Stomach smooth muscle (tissue), 2 donors: ENCODE results near the gene LSS.
"Not testable (repeated sequence)": the region's sequence is repeated elsewhere in the genome, so short reads cannot be mapped to it uniquely, and the experiment has no call there.

ENCODE experiments used
- H3K27ac ChIP-seq: one replicate; pipeline ENCODE4 v1.7.0; 2013; ENCODE audit warnings: mild to moderate bottlenecking, low read length, inconsistent platforms
- H3K27me3 ChIP-seq, 2 donors: one replicate each; pipeline ENCODE4 v1.7.0; 2013; ENCODE audit warnings: low read length in 2 of 2; ENCODE audit not compliant: insufficient read depth in 2 of 2, control insufficient read depth in 1 of 2
- H3K36me3 ChIP-seq, 2 donors: one replicate each; pipeline ENCODE4 v1.7.0; 2013; ENCODE audit warnings: low read length in 2 of 2; ENCODE audit not compliant: control insufficient read depth in 2 of 2, insufficient read depth in 2 of 2
- H3K4me1 ChIP-seq: one replicate; pipeline ENCODE4 v1.7.0; 2013; ENCODE audit warnings: low read length; ENCODE audit not compliant: control insufficient read depth, insufficient read depth
- H3K4me3 ChIP-seq, 2 donors: one replicate each; pipeline ENCODE4 v1.7.0; 2013; ENCODE audit warnings: low read length in 2 of 2
- H3K9ac ChIP-seq, 2 donors: one replicate each; pipeline ENCODE4 v1.7.0; 2013; ENCODE audit warnings: low read length in 2 of 2, mild to moderate bottlenecking in 1 of 2
- H3K9me3 ChIP-seq, 2 donors: one replicate each; pipeline ENCODE4 v1.7.0; 2013; ENCODE audit warnings: low read length in 2 of 2; ENCODE audit not compliant: control insufficient read depth in 2 of 2
- donor health status: healthy.
- donor health status: Pancreatic carcinoma.

Gene LSS

GRCh38 chr21:46148106-46148505, 80.5 kb downstream of the LSS start:
- Histone ChIP-seq H3K36me3 (no peaks in the 10 kb centered on the region), H3K4me3 (no peak overlapping the region), H3K9ac (no peak overlapping the region), H3K4me1 (peaks cover 11% of the 10 kb centered on the region), H3K27ac (no peak overlapping the region), H3K9me3 (no peaks in the 10 kb centered on the region), H3K27me3 (no peaks in the 10 kb centered on the region)

- H3K4me3 ChIP-seq, H3K27me3 ChIP-seq, H3K27ac ChIP-seq, H3K36me3 ChIP-seq, H3K9ac ChIP-seq, H3K9me3 ChIP-seq, H3K4me1 ChIP-seq: not testable (repeated sequence)
These were observed 81.1 kb downstream of the LSS start for GRCh38 chr21:46147429-46147828.

GRCh38 chr21:46146856-46147255, 81.7 kb downstream of the LSS start:
- no peaks in the 10 kb centered on the region for H3K27me3 ChIP-seq
- no peak overlapping the region for H3K4me3 ChIP-seq
- no peak overlapping the region for H3K9ac ChIP-seq
- no peaks in the 10 kb centered on the region for H3K9me3 ChIP-seq
- no peak overlapping the region for H3K27ac ChIP-seq
- peaks cover 7% of the 10 kb centered on the region for H3K4me1 ChIP-seq
- no peaks in the 10 kb centered on the region for H3K36me3 ChIP-seq

- Histone ChIP-seq H3K4me1 (peaks cover 7% of the 10 kb centered on the region), H3K27ac (no peak overlapping the region), H3K27me3 (no peaks in the 10 kb centered on the region), H3K9ac (no peak overlapping the region), H3K4me3 (no peak overlapping the region), H3K36me3 (no peaks in the 10 kb centered on the region), H3K9me3 (no peaks in the 10 kb centered on the region)
These were observed 82.5 kb downstream of the LSS start for GRCh38 chr21:46145840-46146691.

- Histone ChIP-seq H3K36me3 (no peaks in the 10 kb centered on the region), H3K27me3 (no peaks in the 10 kb centered on the region), H3K9me3 (no peaks in the 10 kb centered on the region), H3K9ac (no peak overlapping the region), H3K27ac (no peak overlapping the region), H3K4me3 (no peak overlapping the region), H3K4me1 (peaks cover 9% of the 10 kb centered on the region)
These were observed 83.3 kb downstream of the LSS start for GRCh38 chr21:46145159-46145839.

- H3K9ac ChIP-seq = no peak overlapping the region
These were observed 84.0 kb downstream of the LSS start for GRCh38 chr21:46144464-46145070.

GRCh38 chr21:46142582-46143473, 85.7 kb downstream of the LSS start:
- Histone ChIP-seq H3K4me1 (peaks cover 12% of the 10 kb centered on the region), H3K9me3 (no peaks in the 10 kb centered on the region), H3K27ac (no peak overlapping the region), H3K4me3 (no peak overlapping the region), H3K9ac (no peak overlapping the region), H3K36me3 (no peaks in the 10 kb centered on the region), H3K27me3 (no peaks in the 10 kb centered on the region)

More at GRCh38 chr21:46144464-46145070, 84.0 kb downstream of the LSS start:
- Histone ChIP-seq H3K4me1 (peaks cover 12% of the 10 kb centered on the region), H3K4me3 (no peak overlapping the region), H3K27ac (no peak overlapping the region), H3K36me3 (no peaks in the 10 kb centered on the region), H3K27me3 (no peaks in the 10 kb centered on the region), H3K9me3 (no peaks in the 10 kb centered on the region)

GRCh38 chr21:46141767-46142581, 86.6 kb downstream of the LSS start:
- Histone ChIP-seq H3K9me3 (no peaks in the 10 kb centered on the region), H3K36me3 (no peaks in the 10 kb centered on the region), H3K4me3 (no peak overlapping the region), H3K4me1 (peaks cover 12% of the 10 kb centered on the region), H3K27ac (no peak overlapping the region), H3K27me3 (no peaks in the 10 kb centered on the region), H3K9ac (no peak overlapping the region)

- not testable (repeated sequence) for H3K36me3 ChIP-seq, H3K9ac ChIP-seq, H3K27ac ChIP-seq, H3K27me3 ChIP-seq, H3K9me3 ChIP-seq
- Histone ChIP-seq H3K4me3 (peak overlapping the region in 1 of 2 donors; percentile 47), H3K4me1 (peaks cover 12% of the 10 kb centered on the region)
These were observed 88.1 kb downstream of the LSS start for GRCh38 chr21:46140352-46141003.
